GM19023 (cell line): ENCODE measurements around the gene RHCE.
"Not testable (repeated sequence)": the region's sequence is repeated elsewhere in the genome, so short reads cannot be mapped to it uniquely, and the experiment has no call there.

Source experiments
- ATAC-seq: cut with Tn5 transposase; IDR thresholded peaks from one replicate; pipeline ENCODE4 v1.9.1; 2021; ENCODE audit warnings: mild to moderate bottlenecking, moderate library complexity; ENCODE audit not compliant: unreplicated experiment

RHCE gene

GRCh38 chr1:25402947-25403803 lies 17.4 kb downstream of the RHCE start:
- ATAC-seq: not testable (repeated sequence)

DNA sequence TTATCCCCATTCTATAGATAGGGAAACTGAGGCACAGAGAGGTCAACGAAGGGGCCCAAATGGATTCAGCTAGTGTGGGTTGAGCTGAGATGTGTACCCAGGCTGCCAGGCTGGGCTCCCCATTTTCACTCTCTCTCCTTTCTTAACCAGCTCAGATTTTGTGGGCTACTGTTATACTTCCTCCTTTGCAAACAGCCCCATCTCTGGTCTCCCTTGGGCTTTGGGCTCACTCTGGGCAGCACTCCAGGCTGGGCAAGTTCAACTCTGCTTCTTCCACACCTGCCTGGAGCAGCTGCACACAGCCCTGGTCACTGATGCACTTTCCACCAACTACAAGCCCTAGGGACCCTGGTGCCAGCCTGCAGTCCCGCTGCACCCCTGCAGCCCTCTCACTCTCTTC lies 22.5 kb downstream of the RHCE start:
- not testable (repeated sequence) for ATAC-seq

- not testable (repeated sequence) for ATAC-seq
These were observed 23.1 kb downstream of the RHCE start for GRCh38 chr1:25397549-25397948.

DNA sequence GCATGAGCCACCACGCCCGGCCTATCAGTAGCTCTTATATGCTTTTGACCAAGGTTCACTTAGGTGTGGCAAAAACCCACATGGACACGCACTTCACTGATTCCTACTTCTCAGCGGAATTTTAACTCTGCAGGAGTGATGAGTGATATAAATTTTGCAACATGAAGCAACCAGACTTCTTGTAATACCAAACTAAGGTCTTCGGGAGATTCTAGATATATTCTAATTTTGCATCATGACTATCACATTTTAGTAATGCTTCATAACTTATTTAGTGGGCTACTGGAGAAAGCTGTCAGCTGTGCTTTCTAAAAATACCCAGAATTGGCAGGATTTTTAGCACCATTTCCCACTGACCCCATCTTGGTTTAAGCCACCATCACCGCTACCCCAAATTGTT lies 27.8 kb downstream of the RHCE start:
- ATAC-seq: no peak

DNA sequence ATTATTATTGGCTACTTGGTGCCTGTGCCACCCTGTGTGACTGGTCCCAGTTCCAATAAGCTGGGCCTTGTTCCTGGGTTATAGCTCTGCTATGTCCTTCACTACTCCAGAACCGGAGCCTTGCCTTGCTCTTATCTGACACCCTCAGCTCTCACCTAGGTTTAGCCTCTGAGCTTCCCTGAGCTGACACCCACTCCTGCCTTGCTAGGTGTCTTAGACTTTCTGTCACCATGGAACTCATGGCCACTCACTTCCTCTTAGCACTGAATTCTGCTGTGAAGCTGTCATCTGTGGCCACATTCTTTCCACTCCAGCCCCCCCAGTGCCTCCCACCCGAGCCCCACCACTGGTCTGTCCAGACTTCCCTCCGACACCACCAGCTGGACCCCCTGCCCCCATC lies 30.9 kb downstream of the RHCE start:
- ATAC-seq: not testable (repeated sequence)

DNA sequence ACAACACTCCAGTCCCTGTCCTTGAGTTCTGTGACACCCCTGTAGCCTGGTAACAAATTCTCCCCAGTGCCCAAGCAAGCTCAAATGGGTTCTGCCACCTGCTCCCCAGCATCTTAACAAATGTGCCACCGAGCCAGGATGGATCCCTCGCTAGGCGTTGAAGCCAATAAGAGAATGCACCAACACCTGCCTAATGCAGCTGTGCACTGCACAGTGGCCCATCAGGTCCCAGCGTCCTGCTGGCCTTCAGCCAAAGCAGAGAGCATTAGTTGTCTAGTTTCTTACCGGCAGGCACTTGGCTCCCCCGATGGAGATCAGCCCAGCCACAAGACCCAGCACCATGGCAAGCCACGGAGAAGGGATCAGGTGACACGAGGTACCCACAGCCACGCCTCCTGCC lies 31.9 kb downstream of the RHCE start:
- ATAC-seq: not testable (repeated sequence)

DNA sequence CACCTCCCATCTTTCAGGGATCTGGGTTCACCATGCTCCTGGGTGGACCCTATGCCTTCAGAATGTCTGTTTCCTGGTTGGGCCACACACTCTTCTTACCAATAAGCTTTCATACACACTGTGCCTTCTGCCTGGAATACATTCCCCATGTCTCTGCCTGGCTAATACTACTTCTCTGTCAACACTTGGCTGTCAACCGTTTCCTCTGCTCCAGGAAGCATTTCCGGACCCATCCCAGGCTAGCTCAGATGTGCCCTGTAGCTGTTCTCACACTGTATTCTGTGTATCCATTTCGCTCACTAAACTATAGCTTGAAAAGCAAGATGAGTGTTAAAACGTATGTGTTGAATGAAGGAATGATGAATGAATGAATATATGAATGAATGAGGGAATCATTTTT lies 33.5 kb downstream of the RHCE start:
- ATAC-seq: not testable (repeated sequence)

- not testable (repeated sequence) for ATAC-seq
These were observed 36.8 kb downstream of the RHCE start for GRCh38 chr1:25383875-25384274.

DNA sequence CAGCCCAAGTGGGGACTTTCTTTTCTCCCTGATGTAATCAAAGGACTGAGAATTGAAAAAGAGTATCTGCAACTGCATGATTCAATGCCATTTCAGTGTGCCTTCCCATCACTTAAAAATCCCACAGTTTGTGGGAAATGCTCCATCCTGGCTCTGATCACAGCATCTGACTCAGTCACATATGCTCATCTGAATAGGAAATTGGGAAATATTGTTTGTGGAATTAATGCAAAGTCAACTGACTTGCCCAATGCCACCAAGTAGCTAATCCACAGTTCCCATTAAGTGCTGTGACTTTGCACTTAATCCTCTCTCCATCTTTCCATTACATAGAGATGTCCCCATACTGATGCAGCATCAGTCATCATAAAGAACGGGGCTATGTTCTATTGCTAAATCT lies 37.5 kb downstream of the RHCE start:
- not testable (repeated sequence) for ATAC-seq

GRCh38 chr1:25382543-25382942 lies 38.1 kb downstream of the RHCE start:
- ATAC-seq: not testable (repeated sequence)

GRCh38 chr1:25378367-25378766 lies 42.3 kb downstream of the RHCE start:
- not testable (repeated sequence) for ATAC-seq

- not testable (repeated sequence) for ATAC-seq
These were observed 48.9 kb downstream of the RHCE start for GRCh38 chr1:25371757-25372156.

- ATAC-seq: not testable (repeated sequence)
These were observed 50.8 kb downstream of the RHCE start for GRCh38 chr1:25369691-25370271.

GRCh38 chr1:25369241-25369640 lies 51.4 kb downstream of the RHCE start:
- ATAC-seq: no peak

DNA sequence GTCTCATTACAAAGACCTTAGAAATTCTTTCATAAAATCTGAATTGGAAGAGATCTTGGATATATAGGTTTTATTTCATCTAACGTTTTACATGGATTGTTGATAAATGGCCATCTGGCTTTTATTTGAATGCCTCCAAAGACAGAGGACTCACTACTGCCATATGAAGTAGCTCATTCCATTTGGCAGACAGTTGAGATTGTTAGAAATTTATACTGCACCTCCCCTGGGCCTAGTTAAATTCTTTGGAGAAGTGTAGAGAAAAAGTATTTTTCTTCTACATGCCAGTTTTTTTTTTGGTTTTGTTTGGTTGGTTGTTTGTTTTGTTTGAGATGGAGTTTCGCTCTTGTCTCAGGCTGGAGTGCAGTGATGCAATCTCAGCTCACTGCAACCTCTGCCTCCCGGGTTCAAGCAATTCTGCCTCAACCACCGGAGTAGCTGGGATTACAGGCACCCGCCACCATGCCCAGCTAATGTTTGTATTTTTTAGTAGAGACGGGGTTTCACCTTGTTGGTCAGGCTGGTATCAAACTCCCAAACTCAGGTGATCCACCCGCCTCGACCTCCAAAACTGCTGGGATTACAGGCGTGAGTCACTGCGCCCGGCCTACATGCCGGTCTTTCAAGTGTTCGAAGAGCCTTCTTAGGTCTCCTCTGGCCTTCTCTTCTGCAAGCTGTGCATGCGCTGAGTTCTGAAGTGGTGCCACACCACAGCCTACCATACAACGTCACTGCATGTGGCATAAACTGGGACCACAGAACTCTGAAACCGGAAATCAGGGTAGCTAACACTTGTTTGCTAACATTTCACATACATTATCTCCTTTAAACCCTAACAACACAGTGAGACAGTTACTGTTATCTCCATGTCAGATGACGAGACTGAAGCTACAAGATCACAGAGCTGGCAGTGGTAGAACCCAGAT lies 57.7 kb downstream of the RHCE start:
- not testable (repeated sequence) for ATAC-seq

GRCh38 chr1:25361901-25362300 lies 58.7 kb downstream of the RHCE start:
- no peak for ATAC-seq

- ATAC-seq: no peak
These were observed 59.7 kb downstream of the RHCE start for GRCh38 chr1:25360596-25361581.

- no peak for ATAC-seq
These were observed 63.8 kb downstream of the RHCE start for GRCh38 chr1:25356848-25357247.

DNA sequence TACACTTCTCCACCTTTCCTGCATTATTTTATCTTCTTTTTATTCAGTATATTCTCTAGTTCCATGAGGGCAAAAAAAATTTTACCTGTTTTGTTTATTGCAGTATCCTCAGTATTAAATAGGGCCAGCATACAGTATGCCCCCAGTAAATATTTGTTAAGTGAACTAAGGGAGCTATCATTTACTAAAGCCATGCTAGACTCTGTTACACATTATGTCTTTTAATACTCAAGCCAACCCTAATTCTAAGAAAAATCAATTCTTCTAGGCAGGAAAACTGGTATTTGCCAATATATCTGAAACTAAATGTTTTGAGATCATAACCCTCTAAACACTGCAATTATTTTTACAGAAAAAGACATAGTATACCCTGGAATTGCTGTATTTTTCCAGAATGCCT lies 64.2 kb downstream of the RHCE start:
- ATAC-seq: no peak

DNA sequence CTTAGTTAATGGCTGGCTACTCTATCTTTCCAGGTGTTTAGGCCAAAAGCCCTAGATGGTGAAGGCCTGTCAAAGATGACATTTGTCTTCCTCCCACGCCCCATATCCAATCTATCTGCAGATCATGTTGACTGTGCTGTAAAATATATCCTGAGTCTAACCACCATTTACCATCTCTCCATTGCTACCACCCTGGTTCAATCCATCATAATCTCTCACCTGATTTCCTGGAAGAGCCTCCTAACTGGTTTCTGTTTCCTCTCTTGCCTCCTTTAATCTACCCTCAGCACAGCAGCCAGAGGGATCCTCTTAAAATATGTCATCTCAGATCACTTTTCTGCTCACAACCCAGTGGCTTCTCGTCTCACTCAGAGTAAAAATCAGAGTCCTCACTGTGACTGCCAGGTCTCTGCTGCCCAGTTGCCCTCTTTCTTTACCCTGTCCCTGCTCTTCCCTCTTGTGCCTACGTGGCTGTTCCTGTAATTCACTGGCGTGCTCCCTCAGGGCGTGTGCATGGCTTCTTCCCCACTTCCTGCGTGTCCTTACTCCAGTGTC lies 64.7 kb downstream of the RHCE start:
- ATAC-seq: no peak
